K562 (cell line): ENCODE measurements around the gene BTRC. TPM values are rescaled to one million over a fixed set of nuclear protein-coding genes. Genes with fewer than 3 reads are reported as not detected.
A peak's percentile ranks its signal among the peaks of the same experiment; 100 is the strongest.

Experiments used
- ATF1 ChIP-seq, 2 experiments: fragments of 450-650 bp in 1 of 2; IDR thresholded peaks; 2 replicates each; pipeline ENCODE4 v1.6.1; 2016; ENCODE audit warnings: missing compliant biosample characterization in 1 of 2, missing genetic modification characterization in 1 of 2
- CREM ChIP-seq: IDR thresholded peaks from 2 replicates; pipeline ENCODE4 v1.6.1; 2014; ENCODE audit warnings: antibody characterized with exemption, low read depth
- HSF4 ChIP-seq: fragments of 250-450 bp; sonication (Bioruptor Pico); IDR thresholded peaks from 2 replicates; pipeline ENCODE4 v2.1.2; 2022; ENCODE audit warnings: mild to moderate bottlenecking, moderate library complexity, borderline replicate concordance
- ILF3 ChIP-seq: fragments of 450-650 bp; IDR thresholded peaks from 2 replicates; pipeline ENCODE4 v1.6.1; 2018; ENCODE audit warnings: antibody characterized with exemption, mild to moderate bottlenecking, moderate library complexity, borderline replicate concordance
- ILK ChIP-seq: fragments of 450-650 bp; IDR thresholded peaks from 2 replicates; pipeline ENCODE4 v1.6.1; 2016; ENCODE audit warnings: missing genetic modification characterization, low read depth, mild to moderate bottlenecking, missing compliant biosample characterization, moderate library complexity, borderline replicate concordance
- LCOR ChIP-seq: sonication (generic); formaldehyde crosslinking; IDR thresholded peaks from 2 replicates; pipeline ENCODE4 v1.8.0; 2022; ENCODE audit warnings: mild to moderate bottlenecking, missing genetic modification reagents
- MEIS2 ChIP-seq: fragments of 450-650 bp; IDR thresholded peaks from 2 replicates; pipeline ENCODE4 v1.6.1; 2014; ENCODE audit warnings: mild to moderate bottlenecking; ENCODE audit not compliant: partially characterized antibody
- MTA1 ChIP-seq: fragments of 450-650 bp; IDR thresholded peaks from 2 replicates; pipeline ENCODE4 v1.6.1; 2017; ENCODE audit warnings: borderline replicate concordance
- NFE2L1 ChIP-seq: fragments of 450-650 bp; IDR thresholded peaks from 2 replicates; pipeline ENCODE4 v1.6.1; 2016; ENCODE audit warnings: missing genetic modification characterization, low read depth, mild to moderate bottlenecking, missing compliant biosample characterization, moderate library complexity, borderline replicate concordance
- PYGO2 ChIP-seq: fragments of 450-650 bp; IDR thresholded peaks from 2 replicates; pipeline ENCODE4 v1.6.1; 2016; ENCODE audit warnings: mild to moderate bottlenecking, missing genetic modification characterization, moderate library complexity, missing compliant biosample characterization
- RCOR1 ChIP-seq, 2 experiments: IDR thresholded peaks; 2 replicates each; pipeline ENCODE4 v1.6.1; 2012; ENCODE audit warnings: low read depth in 2 of 2, low read length in 2 of 2, borderline replicate concordance in 1 of 2, improper control_type of control experiment in 1 of 2
- SMARCA4 ChIP-seq: fragments of 450-650 bp; IDR thresholded peaks from 2 replicates; pipeline ENCODE4 v1.6.1; 2016
- SOX6 ChIP-seq: fragments of 450-650 bp; IDR thresholded peaks from 2 replicates; pipeline ENCODE4 v1.6.1; 2014; ENCODE audit warnings: mild to moderate bottlenecking
- SRF ChIP-seq, 2 experiments: fragments of 250-450, 450-650 bp in 1 of 2; sonication (Bioruptor Pico) in 1 of 2; sonication (generic) in 1 of 2; formaldehyde crosslinking; IDR thresholded peaks; 2 replicates each; pipeline versions ENCODE4 v1.5.0 to v1.5.1; 2020 to 2022; ENCODE audit warnings: mild to moderate bottlenecking in 1 of 2, missing genetic modification reagents in 1 of 2
- TRIM24 ChIP-seq, 2 experiments: fragments of 450-650 bp; IDR thresholded peaks; 2 replicates each; pipeline ENCODE4 v1.6.1; 2016
- ZNF24 ChIP-seq: fragments of 450-650 bp; IDR thresholded peaks from 2 replicates; pipeline ENCODE4 v1.6.1; 2016
- ZNF586 ChIP-seq: fragments of 450-650 bp; formaldehyde crosslinking; conservative IDR thresholded peaks from 2 replicates; pipeline ENCODE4 v1.4.0; 2020; ENCODE audit warnings: mild to moderate bottlenecking, moderate library complexity
- polyA plus RNA-seq, 8 experiments: library from polyadenylated mRNA; depleted of rRNA in 4 of 8; stranded (reverse) in 5 of 8; unstranded in 3 of 8; fragments of >200 nt; fragmentation: Nextera tagmentation in 2 of 8; fragmentation: Illumina TruSeq in 1 of 8; extraction: Ambion mirVana in 2 of 8; extraction: Trizol in 1 of 8; gene quantifications; 2 replicates each; pipeline versions ENCODE4 v1.2.1 to v1.2.3, GENCODE V29; 2011 to 2014; ENCODE audit warnings: inconsistent platforms in 1 of 8, missing spikeins in 1 of 8
- total RNA-seq, 7 experiments: library from RNA; depleted of rRNA in 6 of 7; stranded (reverse); fragments of >200 nt in 6 of 7; fragmentation: Illumina TruSeq in 2 of 7; extraction: Trizol in 2 of 7; gene quantifications; 2 replicates each; pipeline versions ENCODE4 v1.2.1 to v1.2.3, GENCODE V29; 2011 to 2021; ENCODE audit warnings: low replicate concordance in 1 of 7
- TF ChIP-seq, protein P1 (sequence below): IDR thresholded peaks from 2 replicates; pipeline ENCODE4 v1.6.1; 2012; ENCODE audit warnings: low read depth, low read length, improper control_type of control experiment, borderline replicate concordance
- TF ChIP-seq, protein P2 (sequence below): IDR thresholded peaks from 2 replicates; pipeline ENCODE4 v1.6.1; 2011; ENCODE audit warnings: borderline replicate concordance, low read depth, mild to moderate bottlenecking, moderate library complexity, low read length; ENCODE audit not compliant: insufficient read depth, poor library complexity, severe bottlenecking

The BTRC gene
- total and polyA plus RNA-seq, 9 of the 15 experiments (the other 6 are each of a cell fraction or from before 2014, with no cell fraction given), result 1.6 to 15.4 (median 7.0) TPM

DNA sequence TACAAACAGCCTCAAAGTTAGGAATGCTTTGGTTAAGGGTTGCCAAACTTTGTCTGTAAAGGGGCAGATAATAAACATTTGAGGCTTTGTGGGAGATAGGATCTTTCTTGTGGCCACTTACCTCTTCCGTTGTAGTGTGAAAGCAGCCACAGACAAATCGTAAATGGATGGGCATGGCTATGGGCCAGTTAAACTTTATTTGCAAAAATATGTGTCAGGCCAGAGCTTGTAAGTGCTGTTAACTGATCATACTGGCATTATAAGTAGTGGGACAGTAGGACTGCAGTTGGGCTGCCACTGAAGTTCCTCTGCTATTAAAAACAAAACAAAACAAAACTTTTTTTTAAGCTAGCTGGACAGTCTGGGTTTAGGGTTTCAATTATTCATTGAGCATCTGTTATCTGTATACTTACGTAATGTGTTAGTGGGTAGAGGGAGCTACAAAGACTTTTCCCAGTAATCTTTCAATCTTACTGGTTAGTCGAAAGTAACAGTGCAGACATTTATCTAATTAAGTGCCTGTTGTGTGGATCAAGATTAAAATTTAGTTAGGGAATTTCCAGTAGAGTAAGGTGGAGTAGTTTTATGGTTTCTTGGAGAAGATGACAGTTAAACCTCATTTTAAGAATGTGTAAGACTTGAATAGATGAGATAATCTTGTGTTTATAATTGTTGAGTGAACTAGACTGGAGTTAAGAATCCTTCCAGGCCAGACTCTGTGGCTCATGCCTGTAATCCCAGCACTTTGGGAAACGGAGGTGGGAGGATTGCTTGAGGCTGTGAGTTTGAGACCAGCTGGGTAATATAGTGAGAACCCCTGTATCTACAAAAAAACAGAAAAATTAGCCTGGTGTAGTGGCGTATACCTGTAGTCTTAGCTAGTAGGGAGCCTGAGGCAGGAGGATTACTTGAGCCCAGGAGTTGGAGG, 100.1 kb downstream of the BTRC start (continued):
- no peak for TF ChIP-seq NFE2L1 (tag)
- peak; percentile 72; the same call in 1 of the 2 replicates for TF ChIP-seq SOX6
- TF ChIP-seq MEIS2, result peak; percentile 32
- no peak for TF ChIP-seq ILK (tag)
- TF ChIP-seq TRIM24 (IDR thresholded peaks at IDR 0.05), result no peak
- peak; percentile 55; the same call in 1 of the 2 replicates for TF ChIP-seq SMARCA4
- TF ChIP-seq ILF3, result no peak
- no peak for TF ChIP-seq MTA1
- 0 out of 4 replicates have a peak, but pooled peaks of 1 of the 2 experiments have one; percentile 16 for TF ChIP-seq RCOR1 (IDR thresholded peaks at IDR 0.05; ENCODE audit: borderline replicate concordance in 1 of 2, low read depth in 2 of 2, low read length in 2 of 2)
- TF ChIP-seq, protein P1, sequence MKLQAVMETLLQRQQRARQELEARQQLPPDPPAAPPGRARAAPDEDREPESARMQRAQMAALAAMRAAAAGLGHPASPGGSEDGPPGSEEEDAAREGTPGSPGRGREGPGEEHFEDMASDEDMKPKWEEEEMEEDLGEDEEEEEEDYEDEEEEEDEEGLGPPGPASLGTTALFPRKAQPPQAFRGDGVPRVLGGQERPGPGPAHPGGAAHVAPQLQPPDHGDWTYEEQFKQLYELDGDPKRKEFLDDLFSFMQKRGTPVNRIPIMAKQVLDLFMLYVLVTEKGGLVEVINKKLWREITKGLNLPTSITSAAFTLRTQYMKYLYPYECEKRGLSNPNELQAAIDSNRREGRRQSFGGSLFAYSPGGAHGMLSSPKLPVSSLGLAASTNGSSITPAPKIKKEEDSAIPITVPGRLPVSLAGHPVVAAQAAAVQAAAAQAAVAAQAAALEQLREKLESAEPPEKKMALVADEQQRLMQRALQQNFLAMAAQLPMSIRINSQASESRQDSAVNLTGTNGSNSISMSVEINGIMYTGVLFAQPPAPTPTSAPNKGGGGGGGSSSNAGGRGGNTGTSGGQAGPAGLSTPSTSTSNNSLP, result 0 out of 2 replicates have a peak, but pooled peaks have one; percentile 6
- no peak for TF ChIP-seq PYGO2
- TF ChIP-seq, protein P2, sequence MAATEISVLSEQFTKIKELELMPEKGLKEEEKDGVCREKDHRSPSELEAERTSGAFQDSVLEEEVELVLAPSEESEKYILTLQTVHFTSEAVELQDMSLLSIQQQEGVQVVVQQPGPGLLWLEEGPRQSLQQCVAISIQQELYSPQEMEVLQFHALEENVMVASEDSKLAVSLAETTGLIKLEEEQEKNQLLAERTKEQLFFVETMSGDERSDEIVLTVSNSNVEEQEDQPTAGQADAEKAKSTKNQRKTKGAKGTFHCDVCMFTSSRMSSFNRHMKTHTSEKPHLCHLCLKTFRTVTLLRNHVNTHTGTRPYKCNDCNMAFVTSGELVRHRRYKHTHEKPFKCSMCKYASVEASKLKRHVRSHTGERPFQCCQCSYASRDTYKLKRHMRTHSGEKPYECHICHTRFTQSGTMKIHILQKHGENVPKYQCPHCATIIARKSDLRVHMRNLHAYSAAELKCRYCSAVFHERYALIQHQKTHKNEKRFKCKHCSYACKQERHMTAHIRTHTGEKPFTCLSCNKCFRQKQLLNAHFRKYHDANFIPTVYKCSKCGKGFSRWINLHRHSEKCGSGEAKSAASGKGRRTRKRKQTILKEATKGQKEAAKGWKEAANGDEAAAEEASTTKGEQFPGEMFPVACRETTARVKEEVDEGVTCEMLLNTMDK, result no peak
- TF ChIP-seq ZNF586 (CRISPR knock-in tag), result no peak
- TF ChIP-seq CREM, result no peak
- TF ChIP-seq ZNF24, result no peak
- no peak for TF ChIP-seq SRF (CRISPR knock-in tag; IDR thresholded peaks at IDR 0.05)
- TF ChIP-seq LCOR (CRISPR knock-in tag), result no peak
- TF ChIP-seq HSF4 (CRISPR knock-in tag), result no peak
- no peak for TF ChIP-seq ATF1 (CRISPR knock-in tag; IDR thresholded peaks at IDR 0.05)
- TF ChIP-seq ATF1 (tag; IDR thresholded peaks at IDR 0.05), result peak; percentile 56
